ENCODE results near the gene SCO2.
A peak's percentile ranks its signal among the peaks of the same experiment; 100 is the strongest.
"Not testable (repeated sequence)": the region's sequence is repeated elsewhere in the genome, so short reads cannot be mapped to it uniquely, and the experiment has no call there.

The SCO2 gene

DNA sequence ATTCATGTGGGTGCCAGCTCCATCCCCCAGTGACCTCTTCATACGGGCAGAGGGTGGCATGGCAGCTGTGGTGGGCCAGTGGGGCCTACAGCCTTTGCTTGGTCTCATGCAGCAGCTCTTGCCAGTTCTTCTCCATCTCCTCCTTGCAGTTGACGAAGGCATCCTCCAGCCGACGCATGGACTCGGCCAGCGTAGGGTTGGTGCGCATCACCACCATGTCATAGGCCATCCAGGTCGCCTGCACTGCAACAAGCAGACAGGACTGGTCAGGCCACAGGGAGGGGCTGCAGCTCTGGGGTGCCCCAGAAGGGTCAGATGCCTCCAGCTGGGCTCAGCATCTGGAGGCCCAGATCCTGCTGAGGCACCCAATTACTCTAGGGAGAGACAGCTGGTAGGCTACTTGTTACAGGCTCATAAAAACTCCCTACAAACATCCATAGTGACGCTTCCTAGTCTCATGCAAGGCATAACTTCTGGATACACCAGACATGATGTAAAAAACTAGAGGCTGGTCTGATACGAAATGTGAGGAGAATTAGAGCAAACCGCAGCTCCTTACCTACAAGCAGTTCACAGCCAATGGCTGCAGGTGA, 25.9 kb upstream of the SCO2 start:
- no peak for DNase-seq (ENCODE audit: low spot score)

DNA sequence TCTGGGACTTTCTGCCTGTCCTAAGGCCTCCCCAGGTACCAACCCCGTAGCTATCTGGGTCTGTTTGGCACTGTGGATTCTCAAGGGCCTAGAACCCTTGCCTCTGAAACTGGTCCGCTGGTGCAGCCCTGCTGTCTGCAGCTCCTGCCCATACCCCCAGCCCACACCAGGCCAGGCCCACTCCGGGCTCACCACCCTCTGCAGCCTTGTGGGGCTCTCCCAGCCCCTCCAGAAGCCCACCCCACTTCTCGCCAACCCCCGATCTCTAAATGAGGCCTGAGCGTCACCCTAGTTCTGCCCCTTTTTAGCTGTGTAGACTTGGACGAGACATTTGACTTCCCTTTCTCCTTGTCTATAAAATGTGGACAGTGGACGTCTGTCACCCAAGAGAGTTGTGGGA, 25.0 kb upstream of the SCO2 start:
- DNase-seq (ENCODE audit: low spot score), result no peak

DNA sequence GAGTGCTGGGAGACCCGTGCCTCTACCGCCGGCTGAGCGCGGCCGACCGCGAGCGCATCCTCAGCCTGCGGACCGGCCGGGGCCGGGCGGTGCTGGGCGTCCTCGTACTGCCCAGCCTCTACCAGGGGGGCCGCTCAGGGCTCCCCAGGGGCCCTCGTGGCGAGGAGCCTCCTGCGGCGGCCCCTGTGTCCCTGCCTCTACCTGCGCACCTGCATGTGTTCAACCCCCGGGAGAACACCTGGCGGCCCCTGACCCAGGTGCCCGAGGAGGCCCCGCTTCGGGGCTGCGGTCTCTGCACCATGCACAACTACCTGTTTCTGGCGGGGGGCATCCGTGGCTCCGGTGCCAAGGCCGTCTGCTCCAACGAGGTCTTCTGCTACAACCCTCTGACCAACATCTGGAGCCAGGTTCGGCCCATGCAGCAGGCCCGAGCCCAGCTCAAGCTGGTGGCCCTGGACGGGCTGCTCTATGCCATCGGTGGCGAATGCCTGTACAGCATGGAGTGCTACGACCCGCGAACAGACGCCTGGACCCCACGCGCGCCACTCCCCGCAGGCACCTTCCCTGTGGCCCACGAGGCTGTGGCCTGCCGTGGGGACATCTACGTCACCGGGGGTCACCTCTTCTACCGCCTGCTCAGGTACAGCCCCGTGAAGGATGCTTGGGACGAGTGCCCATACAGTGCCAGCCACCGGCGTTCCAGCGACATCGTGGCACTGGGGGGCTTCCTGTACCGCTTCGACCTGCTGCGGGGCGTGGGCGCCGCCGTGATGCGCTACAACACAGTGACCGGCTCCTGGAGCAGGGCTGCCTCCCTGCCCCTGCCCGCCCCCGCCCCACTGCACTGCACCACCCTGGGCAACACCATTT, 23.8 kb upstream of the SCO2 start:
- no peak for DNase-seq (ENCODE audit: low spot score)

- no peak for DNase-seq (ENCODE audit: low spot score)
These were observed 22.9 kb upstream of the SCO2 start for GRCh38 chr22:50548040-50548920.

- DNase-seq (ENCODE audit: low spot score), result no peak
These were observed 22.0 kb upstream of the SCO2 start for GRCh38 chr22:50547263-50547985.

DNA sequence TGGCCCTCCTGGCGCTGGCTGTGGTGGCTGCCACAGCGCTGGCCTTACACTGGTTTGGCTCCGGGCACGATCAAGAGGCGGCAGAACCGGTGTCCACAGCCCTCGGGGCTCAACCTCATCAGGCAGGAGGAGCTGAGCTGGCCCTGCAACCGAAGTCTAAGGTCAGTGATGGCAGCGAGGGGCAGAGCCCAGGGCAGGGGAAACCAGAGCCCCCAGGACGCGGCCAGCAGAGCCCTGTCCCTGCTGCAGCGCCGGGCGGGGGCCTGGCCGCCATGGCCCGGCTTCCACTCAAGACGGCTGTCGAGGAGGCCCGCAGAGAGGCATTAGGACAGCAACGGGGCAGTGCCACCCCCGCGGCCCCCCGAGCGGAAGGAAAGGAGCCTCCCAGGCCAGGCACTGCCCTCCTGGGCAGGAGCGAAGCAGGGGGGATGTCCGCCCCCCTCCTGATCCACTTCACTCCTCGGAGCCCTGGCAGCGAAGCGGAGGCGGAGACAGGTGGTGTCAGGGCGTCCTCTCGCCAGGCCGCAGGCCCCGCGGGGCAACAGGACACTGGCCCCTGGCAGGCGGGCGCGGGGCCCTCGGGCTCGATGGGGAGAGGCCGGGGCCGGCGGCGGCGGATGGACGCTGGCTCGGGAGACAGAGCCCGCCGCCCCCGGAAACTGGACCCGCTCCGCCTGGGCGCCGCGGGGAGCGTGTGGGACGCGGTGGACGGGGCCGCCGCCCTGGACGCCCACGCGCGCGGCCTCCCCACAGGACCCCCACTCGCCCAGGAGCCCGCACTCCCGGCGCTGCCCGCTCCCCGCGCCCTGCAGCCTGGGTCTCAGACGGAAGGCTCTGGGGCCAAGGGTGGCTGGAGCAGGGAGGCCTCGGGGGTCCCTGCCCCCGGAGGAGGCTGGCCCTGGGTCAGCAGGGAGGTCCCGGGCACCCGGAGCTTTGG, 21.2 kb upstream of the SCO2 start:
- DNase-seq (ENCODE audit: low spot score), result no peak

DNA sequence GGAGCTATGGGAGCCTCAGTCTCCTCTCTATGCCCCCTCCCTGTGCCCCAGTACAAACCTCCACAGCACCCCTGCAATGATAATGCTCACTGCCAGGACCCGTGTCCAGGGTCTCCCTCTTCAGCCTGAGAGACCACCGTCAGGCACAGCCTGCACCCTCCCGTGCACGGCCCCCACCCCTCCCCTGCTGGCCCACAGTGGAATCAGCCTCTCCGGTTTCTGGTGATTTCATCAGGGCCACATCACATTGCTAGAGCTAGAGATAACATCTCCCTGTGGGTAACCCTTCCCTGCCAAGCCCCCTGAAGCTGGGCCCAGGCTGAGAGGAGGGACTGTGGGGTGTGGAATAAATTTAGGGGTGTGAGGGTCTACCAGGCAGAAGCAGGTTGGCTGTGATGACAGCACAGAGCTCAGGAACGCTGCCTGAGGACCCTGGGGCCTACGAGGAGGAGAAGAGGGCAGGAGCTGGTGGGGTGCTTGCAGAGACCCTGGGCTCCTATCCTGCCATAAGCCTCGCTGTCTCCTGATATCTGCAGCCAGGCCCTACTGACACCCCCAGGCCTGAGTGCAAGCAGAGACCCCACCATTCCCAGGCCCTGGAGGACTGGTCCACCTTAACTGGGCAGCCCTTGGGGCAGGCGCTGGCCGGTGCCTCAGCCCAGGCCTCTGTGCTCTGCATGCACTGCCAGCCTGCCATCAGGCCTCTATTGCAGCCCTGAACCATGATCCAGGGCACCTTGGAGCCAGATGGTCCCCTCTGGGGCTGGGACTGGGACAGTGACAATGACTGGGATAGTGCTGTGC, 20.3 kb upstream of the SCO2 start, which contains the start of gene KLHDC7B:
Gene KLHDC7B, plus strand, starts transcription at position 378 of the 804 bp plus-strand sequence. Its CDS starts 345 bp downstream, at position 723.
- peak; percentile 79 for DNase-seq (ENCODE audit: low spot score)

DNA sequence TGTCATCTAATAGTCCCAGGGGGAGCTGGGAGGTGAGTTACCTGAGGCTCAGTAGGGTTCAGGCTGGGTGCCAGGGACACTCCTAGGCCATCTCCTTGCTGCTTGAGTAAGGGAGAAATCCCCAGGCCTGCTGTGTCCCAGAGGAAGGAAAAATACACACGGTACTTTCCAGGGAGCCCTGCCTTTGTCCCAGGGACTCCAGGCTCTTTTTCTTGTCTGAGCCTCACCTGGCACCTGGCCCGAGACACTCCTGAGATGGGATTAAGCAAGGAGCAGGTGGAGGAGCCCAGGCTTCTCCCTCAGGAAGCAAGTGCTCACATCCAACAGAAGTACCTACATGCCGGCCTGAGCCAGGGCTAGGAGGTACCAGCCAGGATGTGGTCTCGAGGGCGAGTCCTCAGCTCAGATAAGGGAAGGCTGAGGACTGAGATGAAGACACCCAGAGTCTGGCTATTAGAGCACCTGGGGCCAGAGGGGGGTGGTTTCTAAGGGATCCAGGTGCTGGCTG, 19.4 kb upstream of the SCO2 start:
- DNase-seq (ENCODE audit: low spot score), result no peak

DNA sequence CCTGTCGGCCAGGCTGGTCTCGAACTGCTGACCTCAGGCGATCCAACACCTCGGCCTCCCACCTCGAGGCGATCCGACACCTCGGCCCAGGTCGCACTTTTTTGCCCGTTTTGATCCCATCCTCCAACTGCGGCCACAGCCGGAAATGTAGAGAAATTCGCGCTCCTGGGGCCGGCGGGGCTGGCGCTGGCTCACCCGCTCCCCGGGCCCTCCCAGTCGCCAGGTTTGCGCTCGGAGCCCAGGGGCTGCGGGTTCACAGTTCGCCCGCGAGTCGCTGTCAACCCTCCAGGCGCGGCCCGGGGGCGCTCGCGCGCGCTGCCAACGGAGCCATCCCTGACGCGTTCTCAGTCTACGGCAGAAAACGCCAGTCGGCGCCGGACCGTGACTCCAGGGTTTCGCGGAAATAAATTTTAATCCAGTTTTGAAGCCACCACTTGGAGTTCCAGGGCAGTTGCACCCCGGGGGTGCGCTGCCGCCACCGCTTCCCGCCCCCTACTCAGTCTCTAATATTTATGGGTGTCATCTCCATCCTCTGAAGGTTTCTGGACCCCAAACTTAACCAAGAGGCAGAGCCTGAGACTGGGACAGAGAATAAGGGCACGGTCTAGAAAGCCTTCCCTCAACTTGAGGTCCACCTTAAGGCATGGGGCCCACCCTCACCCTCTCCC, 18.8 kb upstream of the SCO2 start:
- DNase-seq (ENCODE audit: low spot score), result peak; percentile 94

DNA sequence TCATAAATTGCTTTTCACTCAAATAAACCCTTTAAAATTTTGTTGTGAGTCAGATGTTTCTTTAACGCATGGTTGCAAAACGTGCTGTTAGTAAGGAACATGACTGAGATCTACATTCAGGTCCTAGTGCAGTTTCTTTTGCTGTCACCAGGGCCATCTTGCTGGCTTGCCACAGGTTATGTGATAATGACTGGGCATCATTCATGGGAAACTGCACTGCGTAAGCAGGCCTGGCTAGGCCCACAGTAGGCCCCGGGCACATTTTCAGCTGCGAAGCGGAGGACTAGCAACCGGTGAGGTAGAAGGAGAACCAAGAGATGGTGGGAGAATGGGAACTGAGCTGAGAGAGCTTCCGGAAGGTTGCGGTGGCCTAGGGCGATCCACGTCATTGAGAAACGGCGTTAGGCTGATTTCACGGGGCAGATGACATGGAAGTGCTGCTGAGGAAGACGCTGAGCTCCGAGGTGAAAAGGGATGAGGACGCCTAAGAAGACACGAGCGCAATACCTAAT, 17.1 kb upstream of the SCO2 start:
- DNase-seq (ENCODE audit: low spot score), result no peak

DNA sequence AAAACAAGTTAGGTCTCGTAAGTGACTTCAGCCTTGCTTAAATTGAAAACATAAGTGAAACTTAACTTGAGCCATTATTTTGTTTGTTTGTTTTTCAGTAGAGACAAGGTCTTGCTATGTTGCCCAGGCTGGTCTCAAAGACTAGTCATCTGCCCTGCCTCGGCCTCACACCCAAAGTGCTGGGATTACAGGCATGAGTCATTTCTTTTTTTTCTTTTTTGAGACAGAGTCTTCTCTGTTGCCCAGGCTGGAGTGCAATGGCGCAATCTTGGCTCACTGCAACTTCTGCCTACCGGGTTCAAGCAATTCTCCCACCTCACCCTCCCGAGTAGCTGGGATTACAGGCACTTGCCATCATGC, 16.2 kb upstream of the SCO2 start:
- DNase-seq (ENCODE audit: low spot score), result not testable (repeated sequence)

DNA sequence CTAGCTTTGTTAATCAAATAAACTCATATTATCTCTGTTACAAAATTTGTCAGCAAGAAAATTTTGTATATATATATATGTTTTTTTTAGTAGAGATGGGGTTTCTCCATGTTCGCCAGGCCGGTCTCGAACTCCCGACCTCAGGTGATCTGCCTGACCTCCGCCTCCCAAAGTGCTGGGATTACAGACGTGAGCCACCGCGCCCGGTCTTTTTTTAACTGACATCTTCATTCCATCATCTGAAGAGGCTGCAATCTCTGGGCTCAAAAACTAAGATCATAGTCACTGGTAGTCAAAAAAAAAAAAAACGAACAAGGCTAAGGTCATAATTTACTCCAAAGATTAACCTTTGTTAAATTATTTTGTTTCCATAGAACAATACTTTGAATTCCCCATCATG, 15.0 kb upstream of the SCO2 start:
- DNase-seq (ENCODE audit: low spot score), result no peak

DNA sequence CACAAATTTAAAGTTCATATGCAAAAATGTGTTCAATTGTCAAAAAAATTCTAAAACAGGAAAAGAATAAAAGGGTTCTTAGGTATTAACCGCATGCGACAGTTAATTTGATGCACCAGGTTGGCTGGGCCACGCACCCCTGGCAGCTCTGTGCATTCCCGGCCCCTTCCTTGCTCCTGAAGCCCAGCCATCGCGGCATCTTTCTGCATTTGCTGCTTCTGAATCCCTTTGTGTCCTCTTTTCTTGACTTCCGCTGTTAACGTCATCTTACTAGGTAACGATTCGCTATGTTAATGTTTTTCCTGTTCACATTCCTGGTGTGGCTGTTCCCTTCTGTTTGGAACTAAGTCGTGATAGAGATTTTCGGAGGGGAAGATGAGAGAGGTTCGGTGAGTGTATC, 12.4 kb upstream of the SCO2 start:
- DNase-seq (ENCODE audit: low spot score), result no peak

GRCh38 chr22:50536226-50536625, 10.8 kb upstream of the SCO2 start:
- DNase-seq (ENCODE audit: low spot score), result no peak

GRCh38 chr22:50535113-50535512, 9.7 kb upstream of the SCO2 start:
- no peak for DNase-seq (ENCODE audit: low spot score)

- not testable (repeated sequence) for DNase-seq (ENCODE audit: low spot score)
These were observed 8.7 kb upstream of the SCO2 start for GRCh38 chr22:50533856-50534711.

DNA sequence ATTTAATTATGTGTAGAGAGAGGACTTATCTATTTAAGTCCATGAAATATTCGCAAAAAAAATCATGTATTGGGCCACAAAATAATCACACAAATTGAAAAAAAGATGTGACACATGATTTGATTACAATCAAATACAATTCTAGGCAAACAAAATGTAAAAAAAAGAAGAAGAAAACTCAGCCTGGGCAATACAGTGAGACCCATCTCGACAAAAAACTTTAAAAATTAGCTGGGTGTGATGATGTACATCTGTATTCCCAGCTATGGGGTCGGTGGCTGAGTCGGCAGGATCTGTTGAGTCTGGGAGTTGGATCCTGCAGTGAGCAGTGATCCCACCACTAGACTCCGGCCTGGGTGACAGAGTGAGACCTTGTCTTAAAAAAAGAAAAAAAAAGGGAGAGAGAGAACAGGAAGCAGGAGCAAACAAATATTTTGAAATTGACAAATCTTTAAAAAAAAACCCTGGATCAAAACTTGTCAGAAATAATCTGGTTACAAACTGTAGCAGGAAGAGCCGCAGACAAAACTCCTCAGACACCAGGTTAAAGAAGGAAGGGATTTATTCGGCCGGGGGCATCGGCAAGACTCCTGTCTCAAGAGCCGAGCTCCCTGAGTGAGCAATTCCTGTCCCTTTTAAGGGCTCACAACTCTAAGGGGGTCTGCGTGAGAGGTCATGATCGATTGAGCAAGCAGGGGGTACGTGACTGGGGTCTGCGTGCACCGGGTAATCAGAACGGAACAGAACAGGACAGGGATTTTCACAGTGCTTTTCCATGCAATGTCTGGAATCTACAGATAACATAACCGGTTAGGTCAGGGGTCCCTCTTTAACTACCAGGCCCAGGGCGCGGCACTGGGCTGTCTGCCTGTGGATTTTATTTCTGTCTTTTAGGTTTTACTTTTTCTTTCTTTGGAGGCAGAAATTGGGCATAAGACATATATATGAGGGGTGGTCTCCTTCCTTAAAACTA, 7.7 kb upstream of the SCO2 start:
- no peak for DNase-seq (ENCODE audit: low spot score)

Data from HuH-7 (cell line).